Measurements from ENCODE around the gene MRPL53. TPM values are rescaled to one million over a fixed set of nuclear protein-coding genes. Genes with fewer than 3 reads are reported as not detected.

MRPL53 gene
- total and polyA plus RNA-seq, 2 of the 13 experiments (the other 11 are each of a cell fraction or from before 2014, with no cell fraction given) = 34.3 to 51.9 TPM

DNA sequence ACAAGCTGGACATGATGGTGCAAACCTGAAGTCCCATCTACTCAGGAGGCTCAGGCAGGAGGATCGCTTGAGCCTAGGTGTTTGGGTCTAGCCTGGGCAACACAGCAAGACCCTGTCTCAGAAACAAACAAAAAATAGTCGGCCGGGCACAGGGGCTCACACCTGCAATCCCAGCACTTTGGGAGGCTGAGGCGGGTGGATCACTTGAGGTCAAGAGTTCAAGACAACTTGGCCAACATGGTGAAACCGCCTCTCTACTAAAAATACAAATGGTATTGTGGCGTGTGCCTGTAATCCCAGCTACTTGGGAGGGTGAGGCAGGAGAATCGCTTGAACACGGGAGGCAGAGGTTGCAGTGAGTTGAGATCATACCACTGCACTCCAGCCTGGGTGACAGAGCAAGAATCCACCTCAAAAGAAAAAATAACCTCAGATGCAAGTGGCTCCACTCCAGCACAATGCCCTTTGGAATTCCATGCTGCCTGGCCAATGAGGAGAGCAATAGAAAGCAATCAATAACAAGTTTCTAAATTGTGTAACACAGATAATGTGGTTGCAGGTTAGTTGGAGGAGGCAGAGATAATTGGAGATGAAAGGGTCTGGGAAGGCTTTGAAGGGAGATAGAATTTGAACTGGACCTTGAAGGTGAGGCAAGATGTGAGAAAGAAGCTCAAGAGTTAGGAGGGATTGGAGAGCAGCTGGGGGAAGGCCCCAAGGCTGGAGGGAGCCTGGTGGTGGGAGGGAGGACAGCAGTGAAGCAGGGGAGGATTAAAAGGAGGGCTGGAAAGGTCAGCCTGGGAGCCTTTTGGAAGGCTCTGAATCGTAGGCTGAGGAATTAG lies 16.4 kb upstream of the MRPL53 start (continued):
- 0 out of 2 replicates have a peak, but pooled peaks have one; percentile 23 for TF ChIP-seq ZNF772 (CRISPR knock-in tag; IDR thresholded peaks at IDR 0.05)
- TF ChIP-seq ZXDC (CRISPR knock-in tag; IDR thresholded peaks at IDR 0.05) = no peak
- TF ChIP-seq, protein P1, sequence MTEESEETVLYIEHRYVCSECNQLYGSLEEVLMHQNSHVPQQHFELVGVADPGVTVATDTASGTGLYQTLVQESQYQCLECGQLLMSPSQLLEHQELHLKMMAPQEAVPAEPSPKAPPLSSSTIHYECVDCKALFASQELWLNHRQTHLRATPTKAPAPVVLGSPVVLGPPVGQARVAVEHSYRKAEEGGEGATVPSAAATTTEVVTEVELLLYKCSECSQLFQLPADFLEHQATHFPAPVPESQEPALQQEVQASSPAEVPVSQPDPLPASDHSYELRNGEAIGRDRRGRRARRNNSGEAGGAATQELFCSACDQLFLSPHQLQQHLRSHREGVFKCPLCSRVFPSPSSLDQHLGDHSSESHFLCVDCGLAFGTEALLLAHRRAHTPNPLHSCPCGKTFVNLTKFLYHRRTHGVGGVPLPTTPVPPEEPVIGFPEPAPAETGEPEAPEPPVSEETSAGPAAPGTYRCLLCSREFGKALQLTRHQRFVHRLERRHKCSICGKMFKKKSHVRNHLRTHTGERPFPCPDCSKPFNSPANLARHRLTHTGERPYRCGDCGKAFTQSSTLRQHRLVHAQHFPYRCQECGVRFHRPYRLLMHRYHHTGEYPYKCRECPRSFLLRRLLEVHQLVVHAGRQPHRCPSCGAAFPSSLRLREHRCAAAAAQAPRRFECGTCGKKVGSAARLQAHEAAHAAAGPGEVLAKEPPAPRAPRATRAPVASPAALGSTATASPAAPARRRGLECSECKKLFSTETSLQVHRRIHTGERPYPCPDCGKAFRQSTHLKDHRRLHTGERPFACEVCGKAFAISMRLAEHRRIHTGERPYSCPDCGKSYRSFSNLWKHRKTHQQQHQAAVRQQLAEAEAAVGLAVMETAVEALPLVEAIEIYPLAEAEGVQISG (CRISPR knock-in tag; IDR thresholded peaks at IDR 0.05) = 0 out of 2 replicates have a peak, but pooled peaks have one; percentile 36
- no peak for TF ChIP-seq MEIS2 (CRISPR knock-in tag; IDR thresholded peaks at IDR 0.05)
- no peak for TF ChIP-seq ZNF101 (CRISPR knock-in tag; IDR thresholded peaks at IDR 0.05; ENCODE audit: borderline replicate concordance, low read depth)
- no peak for TF ChIP-seq NCOA5 (CRISPR knock-in tag; IDR thresholded peaks at IDR 0.05)
- TF ChIP-seq PAX8 (CRISPR knock-in tag; IDR thresholded peaks at IDR 0.05; ENCODE audit: borderline replicate concordance) = no peak
- TF ChIP-seq SP2 (CRISPR knock-in tag; IDR thresholded peaks at IDR 0.05) = no peak
- TF ChIP-seq, protein P2, sequence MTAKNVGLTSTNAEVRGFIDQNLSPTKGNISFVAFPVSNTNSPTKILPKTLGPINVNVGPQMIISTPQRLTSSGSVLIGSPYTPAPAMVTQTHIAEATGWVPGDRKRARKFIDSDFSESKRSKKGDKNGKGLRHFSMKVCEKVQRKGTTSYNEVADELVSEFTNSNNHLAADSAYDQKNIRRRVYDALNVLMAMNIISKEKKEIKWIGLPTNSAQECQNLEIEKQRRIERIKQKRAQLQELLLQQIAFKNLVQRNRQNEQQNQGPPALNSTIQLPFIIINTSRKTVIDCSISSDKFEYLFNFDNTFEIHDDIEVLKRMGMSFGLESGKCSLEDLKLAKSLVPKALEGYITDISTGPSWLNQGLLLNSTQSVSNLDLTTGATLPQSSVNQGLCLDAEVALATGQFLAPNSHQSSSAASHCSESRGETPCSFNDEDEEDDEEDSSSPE (CRISPR knock-in tag; IDR thresholded peaks at IDR 0.05) = peak; percentile 37; the same call in 1 of the 2 replicates
- TF ChIP-seq ZNF441 (CRISPR knock-in tag; IDR thresholded peaks at IDR 0.05; ENCODE audit: borderline replicate concordance) = peak; percentile 100
- no peak for TF ChIP-seq ZNF776 (CRISPR knock-in tag; IDR thresholded peaks at IDR 0.05)
- peak; percentile 69 for TF ChIP-seq NFYB (CRISPR knock-in tag; IDR thresholded peaks at IDR 0.05)
- TF ChIP-seq U2AF2 (IDR thresholded peaks at IDR 0.05; ENCODE audit: low read depth, low read length) = no peak
- TF ChIP-seq JUNB (CRISPR knock-in tag; IDR thresholded peaks at IDR 0.05; ENCODE audit: borderline replicate concordance) = peak; percentile 72; the same call in 1 of the 2 replicates
- TF ChIP-seq CSRNP1 (CRISPR knock-in tag; IDR thresholded peaks at IDR 0.05) = no peak
- 0 out of 2 replicates have a peak, but pooled peaks have one; percentile 55 for TF ChIP-seq ZNF512B (CRISPR knock-in tag; IDR thresholded peaks at IDR 0.05; ENCODE audit: borderline replicate concordance)

Measured in HepG2 (cell line).